HG02943 (cell line): ENCODE results near the gene PTPRD.

Experiments used
- ATAC-seq: cut with Tn5 transposase; IDR thresholded peaks from one replicate; pipeline ENCODE4 v1.9.1; 2021; ENCODE audit warnings: mild to moderate bottlenecking, low read depth, moderate library complexity; ENCODE audit not compliant: unreplicated experiment

PTPRD gene

GRCh38 chr9:8684978-8685708, 1927.7 kb downstream of the PTPRD start:
- ATAC-seq = no peak

GRCh38 chr9:8683496-8683895, 1929.3 kb downstream of the PTPRD start:
- ATAC-seq = no peak

- no peak for ATAC-seq
These were observed 1932.1 kb downstream of the PTPRD start for GRCh38 chr9:8680658-8681057.

- no peak for ATAC-seq
These were observed 1932.6 kb downstream of the PTPRD start for GRCh38 chr9:8680157-8680556.

GRCh38 chr9:8679371-8679822, 1933.4 kb downstream of the PTPRD start:
- no peak for ATAC-seq

GRCh38 chr9:8677741-8678140, 1935.1 kb downstream of the PTPRD start:
- ATAC-seq = no peak

GRCh38 chr9:8674536-8674935, 1938.3 kb downstream of the PTPRD start:
- no peak for ATAC-seq

GRCh38 chr9:8673830-8674229, 1939.0 kb downstream of the PTPRD start:
- ATAC-seq = no peak

GRCh38 chr9:8670751-8671150, 1942.1 kb downstream of the PTPRD start:
- no peak for ATAC-seq

GRCh38 chr9:8668751-8669150, 1944.1 kb downstream of the PTPRD start:
- no peak for ATAC-seq

GRCh38 chr9:8668231-8668630, 1944.6 kb downstream of the PTPRD start:
- ATAC-seq = no peak

GRCh38 chr9:8666060-8666459, 1946.7 kb downstream of the PTPRD start:
- ATAC-seq = no peak

GRCh38 chr9:8660383-8660782, 1952.4 kb downstream of the PTPRD start:
- ATAC-seq = no peak

GRCh38 chr9:8659108-8659507, 1953.7 kb downstream of the PTPRD start:
- no peak for ATAC-seq

- ATAC-seq = no peak
These were observed 1957.7 kb downstream of the PTPRD start for GRCh38 chr9:8655071-8655470.

GRCh38 chr9:8653855-8654254, 1958.9 kb downstream of the PTPRD start:
- no peak for ATAC-seq

- no peak for ATAC-seq
These were observed 1959.7 kb downstream of the PTPRD start for GRCh38 chr9:8653111-8653510.

- no peak for ATAC-seq
These were observed 1960.5 kb downstream of the PTPRD start for GRCh38 chr9:8652255-8652654.

GRCh38 chr9:8651846-8652215, 1961.0 kb downstream of the PTPRD start:
- ATAC-seq = no peak

GRCh38 chr9:8651070-8651845, 1961.5 kb downstream of the PTPRD start:
- no peak for ATAC-seq

GRCh38 chr9:8649807-8650206, 1963.0 kb downstream of the PTPRD start:
- no peak for ATAC-seq

GRCh38 chr9:8649160-8649559, 1963.6 kb downstream of the PTPRD start:
- no peak for ATAC-seq
